HepG2 (cell line): Measurements from ENCODE around the gene MRPL51. TPM values are rescaled to one million over a fixed set of nuclear protein-coding genes. Genes with fewer than 3 reads are reported as not detected.

Experiments
- CBFB ChIP-seq: sonication (generic); formaldehyde crosslinking; IDR thresholded peaks from 2 replicates; pipeline ENCODE4 v1.4.0; 2020; ENCODE audit warnings: missing genetic modification reagents
- CTCF ChIP-seq: sonication (generic); formaldehyde crosslinking; IDR thresholded peaks from 2 replicates; pipeline ENCODE4 v1.5.0; 2020; ENCODE audit warnings: mild to moderate bottlenecking, missing genetic modification reagents, moderate library complexity
- HBP1 ChIP-seq: IDR thresholded peaks from 2 replicates; pipeline ENCODE4 v1.6.1; 2016; ENCODE audit warnings: low read depth, control low read depth
- RCOR2 ChIP-seq: IDR thresholded peaks from 2 replicates; pipeline ENCODE4 v1.6.1; 2016; ENCODE audit warnings: missing biosample characterization, missing genetic modification reagents
- REL ChIP-seq: sonication (generic); formaldehyde crosslinking; conservative IDR thresholded peaks from 2 replicates; pipeline ENCODE4 v1.8.0; 2022; ENCODE audit warnings: mild to moderate bottlenecking, missing genetic modification reagents, moderate library complexity
- SRSF4 ChIP-seq: fragments of 200-400 bp; formaldehyde crosslinking; IDR thresholded peaks from one replicate; pipeline ENCODE4 v1.6.1; 2018; ENCODE audit warnings: mild to moderate bottlenecking, low read depth, low read length, moderate library complexity; ENCODE audit not compliant: poor library complexity, severe bottlenecking
- ZNF20 ChIP-seq: sonication (generic); formaldehyde crosslinking; IDR thresholded peaks from 2 replicates; pipeline ENCODE4 v1.4.0; 2020; ENCODE audit warnings: mild to moderate bottlenecking, moderate library complexity, missing genetic modification reagents
- ZNF253 ChIP-seq: sonication (generic); formaldehyde crosslinking; IDR thresholded peaks from 2 replicates; pipeline ENCODE4 v1.8.0; 2022; ENCODE audit warnings: mild to moderate bottlenecking, missing genetic modification reagents, borderline replicate concordance
- ZNF512 ChIP-seq: sonication (generic); formaldehyde crosslinking; IDR thresholded peaks from 2 replicates; pipeline ENCODE4 v1.4.0; 2020; ENCODE audit warnings: mild to moderate bottlenecking, missing genetic modification reagents
- ZNF549 ChIP-seq: sonication (generic); formaldehyde crosslinking; IDR thresholded peaks from 2 replicates; pipeline ENCODE4 v1.5.0; 2020; ENCODE audit warnings: missing genetic modification reagents
- polyA plus RNA-seq, 8 experiments: library from polyadenylated mRNA; depleted of rRNA in 3 of 8; stranded (reverse) in 7 of 8; unstranded in 1 of 8; fragments of >200 nt; fragmentation: Illumina TruSeq in 4 of 8; extraction: Trizol in 4 of 8; gene quantifications; 2 replicates each; pipeline versions ENCODE4 v1.2.1 to v1.2.3, GENCODE V29; 2011 to 2016; ENCODE audit warnings: low read depth in 4 of 8, missing spikeins in 1 of 8, mixed read lengths in 1 of 8; ENCODE audit not compliant: insufficient read depth in 1 of 8
- total RNA-seq, 5 experiments: library from RNA; depleted of rRNA; stranded (reverse); fragments of >200 nt; fragmentation: Illumina TruSeq; extraction: Trizol; gene quantifications; 2 replicates each; pipeline ENCODE4 v1.2.3, GENCODE V29; 2016; ENCODE audit warnings: low read depth in 1 of 5

Gene MRPL51
- total and polyA plus RNA-seq, 2 of the 13 experiments (the other 11 are each of a cell fraction or from before 2014, with no cell fraction given), result 64.8 to 278 TPM

- no peak for TF ChIP-seq SRSF4
- no peak for TF ChIP-seq HBP1 (CRISPR knock-in tag)
- no peak; the same call in 1 of the 2 replicates for TF ChIP-seq REL (CRISPR knock-in tag)
- no peak for TF ChIP-seq CTCF (CRISPR knock-in tag)
- TF ChIP-seq ZNF512 (CRISPR knock-in tag), result no peak
- no peak for TF ChIP-seq ZNF253 (CRISPR knock-in tag)
- TF ChIP-seq ZNF549, result no peak
- TF ChIP-seq ZNF20, result no peak
- TF ChIP-seq CBFB (CRISPR knock-in tag), result no peak
- TF ChIP-seq RCOR2 (CRISPR knock-in tag), result no peak
Observed at GRCh38 chr12:6492838-6493496, at the start of gene MRPL51 (continued).
